BJ (cell line): ENCODE results near the gene DERL3. TPM values are rescaled to one million over a fixed set of nuclear protein-coding genes. Genes with fewer than 3 reads are reported as not detected.

Source experiments
- CTCF ChIA-PET: fragments of 350-600 bp; formaldehyde crosslinking; extraction: SDS; loops from one replicate; lab custom pipeline; 2021; ENCODE audit warnings: antibody characterized with exemption, inconsistent platforms; lab: Yijun Ruan, JAX
- POLR2A ChIA-PET: fragments of 300-600 bp; sonication (Branson Sonifier 250); formaldehyde crosslinking; extraction: SDS; loops from one replicate; lab custom pipeline; 2021; ENCODE audit warnings: antibody characterized with exemption; lab: Charles Lee
- DNase-seq: peaks from one replicate; pipeline ENCODE4 v3.0.0-alpha.2; 2011; ENCODE audit warnings: low read depth
- H3K27me3 ChIP-seq: 2 replicates; pipeline ENCODE4 v1.6.0; 2011; ENCODE audit warnings: low read length; ENCODE audit not compliant: control insufficient read depth, insufficient read depth
- H3K36me3 ChIP-seq: 2 replicates; pipeline ENCODE4 v1.5.1; 2011; ENCODE audit warnings: low read length; ENCODE audit not compliant: control insufficient read depth, insufficient read depth
- H3K4me3 ChIP-seq: 2 replicates; pipeline ENCODE4 v1.5.1; 2011; ENCODE audit warnings: low read depth, mild to moderate bottlenecking, control low read depth, low read length
- polyA plus RNA-seq: library from polyadenylated mRNA; depleted of rRNA; stranded (reverse); fragments of >200 nt; gene quantifications from 2 replicates; pipeline ENCODE4 v1.2.3, GENCODE V29; 2011
- TF ChIP-seq, protein P1 (sequence below): IDR thresholded peaks from 2 replicates; pipeline ENCODE4 v1.5.1; 2011; ENCODE audit warnings: low read depth, mild to moderate bottlenecking, control low read depth, inconsistent platforms, low read length, moderate library complexity; ENCODE audit not compliant: insufficient read depth

Gene DERL3
- polyA plus RNA-seq, 1 experiment: 0.71 TPM

DNA sequence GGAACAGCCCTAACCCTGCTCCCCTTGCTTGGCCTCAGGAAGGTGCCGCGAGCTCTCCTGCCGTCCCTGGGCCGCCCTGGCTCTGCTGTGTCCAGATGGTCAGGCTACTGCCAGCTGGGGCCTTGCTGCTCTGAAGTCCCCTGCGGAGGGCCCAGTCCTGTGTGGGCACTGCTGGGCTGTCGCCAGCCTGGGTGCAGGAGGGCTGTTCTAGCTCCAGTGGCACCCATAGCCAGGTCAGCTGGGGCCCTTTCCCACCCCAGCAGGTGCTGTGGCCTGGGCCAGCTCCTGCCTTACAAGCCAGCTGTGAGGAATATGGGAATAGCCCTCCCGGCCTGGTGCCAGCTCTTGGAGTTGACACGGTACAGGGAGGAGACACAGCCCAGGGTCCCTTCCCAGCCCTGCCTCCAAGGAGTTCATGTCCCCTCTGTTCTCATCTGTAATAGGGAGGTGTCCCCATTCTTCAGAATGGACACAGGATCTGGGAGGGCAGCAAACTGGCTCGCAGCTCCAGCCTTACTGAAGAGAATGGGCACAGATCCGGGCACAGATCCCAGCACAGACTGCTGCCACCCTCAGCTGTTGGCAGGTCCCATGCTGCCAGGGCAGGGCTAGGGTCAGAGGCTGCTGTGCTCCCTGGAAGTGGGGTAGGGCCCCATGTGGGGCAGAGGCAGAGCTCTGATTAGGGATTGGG lies 3.9 kb downstream of the DERL3 start:
- Histone ChIP-seq H3K36me3 (peaks cover 24% of the 10 kb centered on the region), H3K27me3 (no peaks in the 10 kb centered on the region), H3K4me3 (no peak overlapping the region)
- DNase-seq: no peak
- ChIA-PET CTCF (interaction anchor here (0.8 to 1.6 kb wide), 4 partner anchors 11 to 67 kb away, joined by 3 to 9 read pairs (median 6); partner anchors contain the start of gene CHCHD10), POLR2A (interaction anchor here (0.5 kb wide), 1 partner anchor 74 kb away, joined by 3 read pairs; no protein-coding TSS in a partner anchor)
- TF ChIP-seq, protein P1, sequence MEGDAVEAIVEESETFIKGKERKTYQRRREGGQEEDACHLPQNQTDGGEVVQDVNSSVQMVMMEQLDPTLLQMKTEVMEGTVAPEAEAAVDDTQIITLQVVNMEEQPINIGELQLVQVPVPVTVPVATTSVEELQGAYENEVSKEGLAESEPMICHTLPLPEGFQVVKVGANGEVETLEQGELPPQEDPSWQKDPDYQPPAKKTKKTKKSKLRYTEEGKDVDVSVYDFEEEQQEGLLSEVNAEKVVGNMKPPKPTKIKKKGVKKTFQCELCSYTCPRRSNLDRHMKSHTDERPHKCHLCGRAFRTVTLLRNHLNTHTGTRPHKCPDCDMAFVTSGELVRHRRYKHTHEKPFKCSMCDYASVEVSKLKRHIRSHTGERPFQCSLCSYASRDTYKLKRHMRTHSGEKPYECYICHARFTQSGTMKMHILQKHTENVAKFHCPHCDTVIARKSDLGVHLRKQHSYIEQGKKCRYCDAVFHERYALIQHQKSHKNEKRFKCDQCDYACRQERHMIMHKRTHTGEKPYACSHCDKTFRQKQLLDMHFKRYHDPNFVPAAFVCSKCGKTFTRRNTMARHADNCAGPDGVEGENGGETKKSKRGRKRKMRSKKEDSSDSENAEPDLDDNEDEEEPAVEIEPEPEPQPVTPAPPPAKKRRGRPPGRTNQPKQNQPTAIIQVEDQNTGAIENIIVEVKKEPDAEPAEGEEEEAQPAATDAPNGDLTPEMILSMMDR: no peak

DNA sequence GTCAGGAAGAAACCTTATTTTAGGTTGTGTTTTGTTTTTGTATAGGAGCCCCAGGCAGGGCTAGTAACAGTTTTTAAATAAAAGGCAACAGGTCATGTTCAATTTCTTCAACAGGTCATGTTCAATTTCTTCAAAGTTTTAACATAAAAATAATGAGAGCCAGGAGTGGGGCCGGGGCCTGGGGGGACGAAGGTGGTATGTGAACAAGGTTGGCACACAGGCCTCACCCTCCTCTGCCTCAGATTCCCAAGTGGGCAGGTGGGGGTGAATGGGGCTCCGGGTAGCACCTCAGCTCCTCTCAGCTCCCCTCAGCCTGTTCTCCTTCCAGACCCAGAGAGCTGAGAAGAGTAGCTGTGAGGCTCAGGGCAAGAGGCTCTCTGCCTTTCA lies 4.4 kb downstream of the DERL3 start:
- no peak for DNase-seq
- CTCF ChIA-PET: interaction anchor here (1.5 to 1.6 kb wide), 2 partner anchors 11 to 15 kb away, joined by 8 to 9 read pairs; no protein-coding TSS in a partner anchor
- H3K4me3 ChIP-seq: no peak overlapping the region
- POLR2A ChIA-PET: interaction anchor here (0.5 kb wide), 1 partner anchor 74 kb away, joined by 3 read pairs; no protein-coding TSS in a partner anchor
- H3K36me3 ChIP-seq: peaks cover 24% of the 10 kb centered on the region
- TF ChIP-seq, protein P1: no peak
- no peaks in the 10 kb centered on the region for H3K27me3 ChIP-seq

DNA sequence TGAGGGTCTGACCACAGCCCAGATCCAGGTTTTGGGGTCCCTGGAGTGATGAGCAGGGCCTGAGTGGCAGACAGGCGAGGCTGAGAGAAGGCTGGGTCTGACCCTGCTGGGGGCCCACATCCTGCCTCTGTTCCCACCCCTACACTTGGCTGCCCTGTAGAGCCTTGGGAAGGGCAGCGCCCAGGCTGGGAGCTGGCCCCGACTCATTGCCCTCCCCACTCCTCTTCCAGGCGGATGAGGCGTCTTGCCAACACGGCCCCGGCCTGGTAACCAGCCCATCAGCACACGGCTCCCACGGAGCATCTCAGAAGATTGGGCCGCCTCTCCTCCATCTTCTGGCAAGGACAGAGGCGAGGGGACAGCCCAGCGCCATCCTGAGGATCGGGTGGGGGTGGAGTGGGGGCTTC lies 4.9 kb downstream of the DERL3 start:
- no peak for DNase-seq
- Histone ChIP-seq H3K27me3 (no peaks in the 10 kb centered on the region), H3K36me3 (peaks cover 26% of the 10 kb centered on the region), H3K4me3 (no peak overlapping the region)
- CTCF ChIA-PET: interaction anchor here (2.7 kb wide), 1 partner anchor 16 kb away, joined by 10 read pairs; no protein-coding TSS in a partner anchor
- TF ChIP-seq, protein P1: no peak
- POLR2A ChIA-PET: no interaction called here

DNA sequence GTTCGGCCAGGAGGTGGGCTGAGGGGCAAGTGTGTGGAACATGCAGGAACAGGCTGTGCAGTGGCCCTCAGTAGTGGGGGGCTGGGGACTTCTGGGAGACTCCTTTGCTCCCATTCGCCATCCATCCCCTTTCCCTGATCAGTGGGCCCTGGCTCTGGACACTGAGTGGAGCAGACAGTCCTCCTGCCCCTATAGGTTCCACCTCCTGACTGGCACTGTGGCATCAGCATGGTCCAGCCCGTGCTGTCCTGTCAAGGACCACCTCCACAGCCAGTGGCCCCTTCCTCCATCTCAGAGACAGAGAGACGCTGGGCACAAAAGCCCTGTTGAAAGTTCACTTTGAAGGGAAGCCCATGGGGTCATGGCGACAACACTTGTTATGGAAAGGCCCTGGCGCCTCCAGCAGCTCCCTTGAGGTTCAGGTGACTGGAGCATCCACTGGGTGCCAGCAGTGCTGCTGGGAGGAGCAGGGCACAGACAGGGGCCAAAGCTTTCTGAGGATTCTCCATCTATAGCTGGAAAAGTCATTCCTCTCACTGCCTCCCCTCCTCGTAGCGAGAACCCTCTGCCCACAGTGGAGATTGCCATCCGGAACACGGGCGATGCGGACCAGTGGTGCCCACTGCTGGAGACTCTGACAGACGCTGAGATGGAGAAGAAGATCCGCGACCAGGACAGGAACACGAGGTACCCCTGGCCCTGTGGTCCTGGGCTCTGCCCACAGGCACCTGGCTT lies 5.6 kb downstream of the DERL3 start:
- no peak overlapping the region for H3K4me3 ChIP-seq
- TF ChIP-seq, protein P1: no peak
- DNase-seq: no peak
- no peaks in the 10 kb centered on the region for H3K27me3 ChIP-seq
- ChIA-PET CTCF (interaction anchor here (0.7 to 2.7 kb wide), 2 partner anchors 16 to 17 kb away, joined by 3 to 10 read pairs; no protein-coding TSS in a partner anchor), POLR2A (no interaction called here)
- peaks cover 26% of the 10 kb centered on the region for H3K36me3 ChIP-seq
